Effector memory CD8-positive, alpha-beta T cell (primary cell): ENCODE measurements around the gene FUCA1.
A peak's percentile ranks its signal among the peaks of the same experiment; 100 is the strongest.
"Not testable (repeated sequence)": the region's sequence is repeated elsewhere in the genome, so short reads cannot be mapped to it uniquely, and the experiment has no call there.

ENCODE experiments used
- ATAC-seq: fragments of 150-1000 bp; cut with Tn5 transposase; replicated peaks from 2 replicates; pipeline ENCODE4 v1.10.0; 2021; ENCODE audit warnings: mild to moderate bottlenecking, moderate library complexity
- DNase-seq, 3 experiments: peaks; one replicate each; pipeline ENCODE4 v3.0.0; 2021
- H3K27ac Mint-ChIP-seq, 2 donors: one replicate each; pipeline ENCODE4 v1.8.0; 2022; ENCODE audit warnings: mild to moderate bottlenecking in 2 of 2, mixed read lengths in 2 of 2, moderate library complexity in 2 of 2
- H3K27me3 Mint-ChIP-seq, 2 donors: one replicate each; pipeline ENCODE4 v1.8.0; 2022; ENCODE audit warnings: mixed read lengths in 2 of 2
- H3K36me3 Mint-ChIP-seq: one replicate; pipeline ENCODE4 v1.8.0; 2022; ENCODE audit warnings: mild to moderate bottlenecking, moderate library complexity, mixed read lengths; ENCODE audit not compliant: insufficient read depth
- H3K4me1 Mint-ChIP-seq, 2 donors: one replicate each; pipeline ENCODE4 v1.8.0; 2022; ENCODE audit warnings: low read depth in 2 of 2, mixed read lengths in 2 of 2
- H3K4me3 Mint-ChIP-seq, 2 donors: one replicate each; pipeline ENCODE4 v1.8.0; 2022; ENCODE audit warnings: mild to moderate bottlenecking in 2 of 2, mixed read lengths in 2 of 2, moderate library complexity in 2 of 2
- H3K9me3 Mint-ChIP-seq, 2 donors: one replicate each; pipeline ENCODE4 v1.8.0; 2022; ENCODE audit warnings: mixed read lengths in 2 of 2

FUCA1 gene

GRCh38 chr1:23879809-23880208 lies 11.7 kb upstream of the FUCA1 start:
- Mint-ChIP-seq H3K4me1 (no peaks in the 10 kb centered on the region), H3K36me3 (no peaks in the 10 kb centered on the region), H3K27me3 (peaks cover 0 to 2% of the 10 kb centered on the region in 2 donors), H3K4me3 (no peak overlapping the region), H3K9me3 (peaks cover 0 to 5% of the 10 kb centered on the region in 2 donors), H3K27ac (no peak overlapping the region)
- ATAC-seq (no peak), DNase-seq (no peak)

- Mint-ChIP-seq H3K4me1 (no peaks in the 10 kb centered on the region), H3K27me3 (peaks cover 0 to 11% of the 10 kb centered on the region in 2 donors), H3K27ac (no peak overlapping the region), H3K9me3 (peaks cover 0 to 5% of the 10 kb centered on the region in 2 donors), H3K4me3 (no peak overlapping the region), H3K36me3 (peaks cover 6% of the 10 kb centered on the region)
- ATAC-seq (no peak), DNase-seq (no peak)
These were observed 10.6 kb upstream of the FUCA1 start for GRCh38 chr1:23878668-23879067.

- Mint-ChIP-seq H3K36me3 (peaks cover 6% of the 10 kb centered on the region), H3K9me3 (peaks cover 0 to 5% of the 10 kb centered on the region in 2 donors), H3K4me1 (no peaks in the 10 kb centered on the region), H3K4me3 (no peak overlapping the region), H3K27me3 (peaks cover 0 to 11% of the 10 kb centered on the region in 2 donors), H3K27ac (no peak overlapping the region)
- ATAC-seq (no peak), DNase-seq (no peak)
These were observed 7.3 kb upstream of the FUCA1 start for GRCh38 chr1:23875382-23875781.

DNA sequence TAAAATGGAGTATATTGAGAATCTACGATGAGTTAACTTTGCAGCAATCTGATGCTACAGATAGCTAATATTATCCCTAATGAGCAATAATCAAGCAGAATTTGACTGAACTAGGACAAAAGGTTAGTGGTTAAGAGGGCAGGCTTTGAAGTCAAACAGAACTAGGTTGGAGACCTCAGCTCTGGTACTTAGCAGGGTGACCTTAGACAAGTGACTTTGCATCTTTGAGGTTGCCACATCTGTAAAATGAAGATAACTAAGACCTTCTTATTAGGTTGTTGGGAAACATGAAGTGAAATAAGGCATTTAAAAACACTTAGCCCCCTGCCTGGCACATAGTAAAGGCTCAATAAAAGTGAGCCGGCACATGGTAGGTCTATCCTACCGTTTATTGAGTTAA lies 4.3 kb upstream of the FUCA1 start:
- no peak for ATAC-seq
- Mint-ChIP-seq H3K27ac (no peak overlapping the region), H3K27me3 (peaks cover 0 to 20% of the 10 kb centered on the region in 2 donors), H3K9me3 (no peaks in the 10 kb centered on the region), H3K4me1 (peaks cover 12% of the 10 kb centered on the region in 2 donors), H3K36me3 (peaks cover 14% of the 10 kb centered on the region), H3K4me3 (no peak overlapping the region)
- no peak for DNase-seq

- H3K4me3 Mint-ChIP-seq: peak overlapping the region; percentile 81 to 82
- peaks cover 22 to 23% of the 10 kb centered on the region in 2 donors for H3K4me1 Mint-ChIP-seq
- no peak for ATAC-seq
- peaks cover 20% of the 10 kb centered on the region for H3K36me3 Mint-ChIP-seq
- no peaks in the 10 kb centered on the region for H3K9me3 Mint-ChIP-seq
- DNase-seq: no peak
- H3K27ac Mint-ChIP-seq: peak overlapping the region in 1 of 2 donors; percentile 62
- H3K27me3 Mint-ChIP-seq: peaks cover 0 to 10% of the 10 kb centered on the region in 2 donors
These were observed 961 bp upstream of the FUCA1 start for GRCh38 chr1:23869051-23869450.

DNA sequence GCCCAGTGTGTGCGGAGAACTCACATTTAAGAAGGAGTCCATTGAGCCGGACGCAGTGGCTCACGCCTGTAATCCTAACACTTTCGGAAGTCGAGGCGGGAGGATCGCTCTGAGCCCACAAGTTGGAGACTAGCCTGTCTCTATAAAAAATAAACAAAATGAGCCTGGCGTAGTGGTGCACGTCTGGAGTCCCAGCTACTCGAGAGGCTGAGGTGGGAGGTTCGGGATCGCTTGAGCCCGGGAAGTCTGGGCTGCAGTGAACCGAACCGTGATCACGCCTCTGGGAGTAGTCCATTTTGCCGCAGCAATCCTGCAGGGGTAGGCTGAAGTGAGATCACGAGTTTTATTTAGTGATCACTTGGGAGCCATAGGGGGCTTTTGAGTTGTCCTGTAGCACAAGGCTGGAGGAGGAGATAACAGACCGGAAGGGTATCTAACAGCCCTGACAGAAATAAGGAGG lies 497 bp upstream of the FUCA1 start:
- H3K4me1 Mint-ChIP-seq: peaks cover 22 to 23% of the 10 kb centered on the region in 2 donors
- DNase-seq (no peak), ATAC-seq (no peak)
- no peaks in the 10 kb centered on the region for H3K9me3 Mint-ChIP-seq
- H3K36me3 Mint-ChIP-seq: peaks cover 22% of the 10 kb centered on the region
- H3K27ac Mint-ChIP-seq: peak overlapping the region; percentile 62 to 79
- H3K27me3 Mint-ChIP-seq: peaks cover 0 to 9% of the 10 kb centered on the region in 2 donors
- H3K4me3 Mint-ChIP-seq: peak overlapping the region; percentile 81 to 82

DNA sequence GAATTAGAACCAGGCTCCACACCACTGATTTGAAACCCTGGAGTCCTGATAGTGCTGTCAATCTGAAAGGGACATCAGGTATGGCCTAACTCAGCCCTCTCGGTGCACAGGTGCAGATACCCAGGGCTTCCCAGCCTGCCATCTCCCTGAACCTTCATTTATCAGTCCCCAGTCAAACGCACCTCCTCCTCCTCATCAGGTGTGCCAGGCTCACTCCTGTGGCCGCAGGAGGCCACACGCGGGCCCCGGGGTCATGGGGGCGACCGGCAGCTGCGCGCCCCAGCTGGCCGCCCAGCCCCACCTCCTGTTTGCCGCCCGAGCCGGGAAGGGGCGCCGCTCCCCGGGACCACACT lies 572 bp downstream of the FUCA1 start:
- Mint-ChIP-seq H3K27me3 (peaks cover 0 to 9% of the 10 kb centered on the region in 2 donors), H3K4me1 (peaks cover 22 to 23% of the 10 kb centered on the region in 2 donors), H3K9me3 (no peaks in the 10 kb centered on the region), H3K4me3 (peak overlapping the region; percentile 81 to 82), H3K36me3 (peaks cover 32% of the 10 kb centered on the region), H3K27ac (peak overlapping the region; percentile 62 to 79)
- DNase-seq: no peak
- no peak for ATAC-seq

GRCh38 chr1:23865543-23865930 lies 2.6 kb downstream of the FUCA1 start:
- no peak for DNase-seq
- Mint-ChIP-seq H3K27me3 (peaks cover 0 to 9% of the 10 kb centered on the region in 2 donors), H3K4me1 (peaks cover 22 to 23% of the 10 kb centered on the region in 2 donors), H3K9me3 (no peaks in the 10 kb centered on the region), H3K4me3 (no peak overlapping the region), H3K36me3 (peaks cover 43% of the 10 kb centered on the region), H3K27ac (no peak overlapping the region)
- no peak for ATAC-seq

DNA sequence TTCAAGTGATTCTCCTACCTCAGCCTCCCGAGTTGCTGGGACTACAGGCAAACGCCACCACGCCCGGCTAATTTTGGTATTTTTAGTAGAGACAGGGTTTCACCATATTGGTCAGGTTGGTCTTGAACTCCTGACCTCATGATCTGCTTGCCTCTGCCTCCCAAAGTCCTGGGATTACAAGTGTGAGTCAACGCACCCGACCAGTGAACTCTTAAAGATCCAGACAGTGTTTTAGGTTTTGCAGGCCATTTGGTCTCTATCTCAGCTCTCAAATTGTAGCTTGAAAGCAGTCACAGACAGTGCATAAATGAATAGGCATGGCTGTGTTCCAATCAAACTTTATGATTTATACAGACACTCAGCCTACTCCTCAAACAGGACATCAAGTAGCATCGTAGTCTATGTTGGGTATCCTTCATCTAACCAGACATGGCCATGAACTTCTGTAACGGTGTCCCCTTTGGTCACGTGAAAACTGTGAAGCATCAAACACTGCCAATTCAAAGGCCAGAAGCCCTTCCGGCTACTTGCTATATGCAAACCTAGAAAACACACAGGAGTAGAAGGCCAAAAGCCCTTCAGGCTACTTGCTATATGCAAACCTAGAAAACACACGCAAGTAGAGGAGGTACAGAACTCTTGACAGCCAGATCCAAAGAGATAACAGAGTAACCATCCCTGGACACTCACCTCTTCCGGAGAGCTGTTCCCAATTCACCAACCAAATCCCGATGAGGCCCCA lies 3.1 kb downstream of the FUCA1 start:
- ATAC-seq: no peak
- no peak overlapping the region for H3K27ac Mint-ChIP-seq
- no peak for DNase-seq
- H3K4me3 Mint-ChIP-seq: no peak overlapping the region
- peaks cover 22 to 23% of the 10 kb centered on the region in 2 donors for H3K4me1 Mint-ChIP-seq
- H3K36me3 Mint-ChIP-seq: peaks cover 49% of the 10 kb centered on the region
- H3K9me3 Mint-ChIP-seq: no peaks in the 10 kb centered on the region
- H3K27me3 Mint-ChIP-seq: peaks cover 0 to 9% of the 10 kb centered on the region in 2 donors

DNA sequence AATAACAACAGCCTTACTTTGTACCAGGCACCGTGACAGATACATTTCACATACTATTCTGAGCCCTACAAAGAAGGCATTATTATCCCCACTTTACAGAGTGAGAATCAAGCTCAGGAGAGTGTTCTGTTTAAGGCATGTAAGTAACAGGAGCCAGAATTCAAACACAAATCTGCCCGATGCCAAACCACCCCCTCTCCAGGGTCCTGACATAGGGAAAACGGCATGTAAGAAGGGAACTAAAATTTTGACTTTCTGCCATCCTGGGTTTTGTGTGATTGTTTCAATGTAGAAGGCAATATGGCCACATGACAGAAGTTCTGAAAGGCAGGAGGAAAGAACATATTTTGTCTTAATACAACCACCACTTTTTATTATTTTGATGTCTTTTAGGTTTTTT lies 5.5 kb downstream of the FUCA1 start:
- Mint-ChIP-seq H3K4me3 (no peak overlapping the region), H3K27me3 (no peaks in the 10 kb centered on the region), H3K4me1 (peaks cover 11 to 12% of the 10 kb centered on the region in 2 donors), H3K36me3 (peaks cover 57% of the 10 kb centered on the region), H3K27ac (no peak overlapping the region), H3K9me3 (no peaks in the 10 kb centered on the region)
- ATAC-seq: no peak
- no peak for DNase-seq

DNA sequence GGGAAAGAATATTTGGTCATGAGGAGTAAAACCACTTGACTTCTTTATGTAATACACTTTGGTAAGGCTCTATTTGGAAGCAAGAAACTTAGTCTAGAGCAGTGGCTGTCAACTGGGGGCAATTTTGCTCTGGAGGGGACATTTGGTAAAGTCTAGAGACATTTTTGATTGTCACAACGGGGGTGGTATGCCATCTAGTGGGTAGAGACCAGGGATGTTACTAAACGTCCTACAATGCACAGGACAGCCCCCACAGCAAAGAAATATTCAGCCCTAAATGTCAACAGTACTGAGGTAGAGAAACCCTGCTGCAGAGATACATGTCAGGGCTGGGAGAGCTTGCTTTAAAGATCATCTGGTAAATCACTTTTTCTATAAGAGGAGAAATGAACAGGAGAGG lies 13.5 kb downstream of the FUCA1 start:
- no peaks in the 10 kb centered on the region for H3K27me3 Mint-ChIP-seq
- H3K4me3 Mint-ChIP-seq: no peak overlapping the region
- peaks cover 31% of the 10 kb centered on the region for H3K36me3 Mint-ChIP-seq
- ATAC-seq: peak; percentile 47
- no peaks in the 10 kb centered on the region for H3K4me1 Mint-ChIP-seq
- no peaks in the 10 kb centered on the region for H3K9me3 Mint-ChIP-seq
- peak overlapping the region in 1 of 2 donors; percentile 55 for H3K27ac Mint-ChIP-seq
- DNase-seq: peak in 2 of 3 experiments; percentile 3 to 11

- not testable (repeated sequence) for H3K4me3 Mint-ChIP-seq, DNase-seq, H3K27me3 Mint-ChIP-seq, ATAC-seq, H3K9me3 Mint-ChIP-seq, H3K4me1 Mint-ChIP-seq, H3K27ac Mint-ChIP-seq
- H3K36me3 Mint-ChIP-seq: peaks cover 31% of the 10 kb centered on the region
These were observed 15.0 kb downstream of the FUCA1 start for GRCh38 chr1:23853124-23853523.

- H3K4me1 Mint-ChIP-seq, H3K27me3 Mint-ChIP-seq, H3K27ac Mint-ChIP-seq, H3K9me3 Mint-ChIP-seq, ATAC-seq, DNase-seq, H3K4me3 Mint-ChIP-seq: not testable (repeated sequence)
- peaks cover 24% of the 10 kb centered on the region for H3K36me3 Mint-ChIP-seq
These were observed 16.7 kb downstream of the FUCA1 start for GRCh38 chr1:23851406-23851805.
